Body of pancreas (tissue), 4 donors: ENCODE data around the gene BBS10.

Experiments
- CTCF ChIP-seq, 7 experiments: fragments of 450-650 bp in 4 of 7; fragments of 200-600 bp in 3 of 7; sonication (generic) in 3 of 7; IDR thresholded peaks; one replicate each; pipeline ENCODE4 v1.5.1; 2016 to 2019; ENCODE audit warnings: antibody characterized with exemption in 7 of 7
- POLR2A ChIP-seq, 3 donors: fragments of 450-650 bp; IDR thresholded peaks; one replicate each; pipeline ENCODE4 v1.6.1; 2016; ENCODE audit warnings: antibody characterized with exemption in 3 of 3, mild to moderate bottlenecking in 2 of 3

GRCh38 chr12:76310110-76310509, 38.1 kb downstream of the BBS10 start:
- no peak for TF ChIP-seq CTCF (IDR thresholded peaks at IDR 0.05)
- no peak for TF ChIP-seq POLR2A (IDR thresholded peaks at IDR 0.05)
